ENCODE data around the gene OR1S1.

- no peak for TF ChIP-seq CTCF (IDR thresholded peaks at IDR 0.05)
- no peak for TF ChIP-seq POLR2AphosphoS5 (IDR thresholded peaks at IDR 0.05; ENCODE audit: low read depth, low read length)
- TF ChIP-seq REST (IDR thresholded peaks at IDR 0.05; ENCODE audit: insufficient read depth in 1 of 2, low read depth in 2 of 2, low read length in 1 of 2) = no peak
- no peak for TF ChIP-seq SIN3A (IDR thresholded peaks at IDR 0.05; ENCODE audit: borderline replicate concordance, insufficient read depth, low read depth, low read length)
These were observed 46.9 kb upstream of the OR1S1 start for GRCh38 chr11:58165504-58166106.
